NB4 (cell line): ENCODE measurements around the gene TIAL1.

Source experiments
- POLR2A ChIP-seq: IDR thresholded peaks from 2 replicates; pipeline ENCODE4 v1.6.1; 2011; ENCODE audit warnings: mild to moderate bottlenecking; ENCODE audit not compliant: insufficient read length; ENCODE audit errors: extremely low read depth
- TF ChIP-seq, protein P1 (sequence below): IDR thresholded peaks from one replicate; pipeline ENCODE4 v1.5.1; 2012; ENCODE audit warnings: low read depth, low read length
- TF ChIP-seq, protein P2 (sequence below): IDR thresholded peaks from 2 replicates; pipeline ENCODE4 v1.6.1; 2011; ENCODE audit warnings: low read depth, low read length

DNA sequence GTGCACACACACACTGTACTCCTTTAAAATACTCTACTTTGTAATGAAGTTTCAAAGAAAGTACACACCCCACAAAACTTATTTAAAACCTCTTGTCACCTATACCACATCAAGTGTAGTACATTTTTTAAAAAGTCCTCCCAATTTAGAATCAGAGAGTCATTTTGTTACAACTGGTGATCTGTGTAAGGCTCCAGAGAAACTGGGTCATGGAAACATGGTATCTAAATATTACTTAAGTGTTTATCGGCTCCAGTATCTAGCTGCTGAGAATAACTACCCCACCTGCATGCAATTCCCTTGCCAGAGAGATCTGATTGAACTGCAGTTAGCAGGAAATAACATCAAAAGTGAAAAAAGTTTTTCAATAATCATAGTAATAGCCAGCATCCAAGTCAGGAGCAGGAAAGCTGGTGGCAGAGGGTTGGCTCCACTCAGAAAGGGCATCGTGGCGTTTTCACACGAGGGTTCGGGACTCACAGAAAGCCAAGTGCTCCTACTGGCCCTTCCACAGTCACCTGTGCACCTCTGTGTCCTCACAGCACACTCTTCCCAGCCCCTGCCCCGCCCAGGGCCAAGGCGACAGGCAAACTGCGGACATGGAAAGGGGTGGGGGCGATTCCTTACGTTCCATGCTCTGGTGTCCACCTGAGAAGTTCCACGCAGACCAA, 60.8 kb downstream of the TIAL1 start:
- TF ChIP-seq, protein P1, sequence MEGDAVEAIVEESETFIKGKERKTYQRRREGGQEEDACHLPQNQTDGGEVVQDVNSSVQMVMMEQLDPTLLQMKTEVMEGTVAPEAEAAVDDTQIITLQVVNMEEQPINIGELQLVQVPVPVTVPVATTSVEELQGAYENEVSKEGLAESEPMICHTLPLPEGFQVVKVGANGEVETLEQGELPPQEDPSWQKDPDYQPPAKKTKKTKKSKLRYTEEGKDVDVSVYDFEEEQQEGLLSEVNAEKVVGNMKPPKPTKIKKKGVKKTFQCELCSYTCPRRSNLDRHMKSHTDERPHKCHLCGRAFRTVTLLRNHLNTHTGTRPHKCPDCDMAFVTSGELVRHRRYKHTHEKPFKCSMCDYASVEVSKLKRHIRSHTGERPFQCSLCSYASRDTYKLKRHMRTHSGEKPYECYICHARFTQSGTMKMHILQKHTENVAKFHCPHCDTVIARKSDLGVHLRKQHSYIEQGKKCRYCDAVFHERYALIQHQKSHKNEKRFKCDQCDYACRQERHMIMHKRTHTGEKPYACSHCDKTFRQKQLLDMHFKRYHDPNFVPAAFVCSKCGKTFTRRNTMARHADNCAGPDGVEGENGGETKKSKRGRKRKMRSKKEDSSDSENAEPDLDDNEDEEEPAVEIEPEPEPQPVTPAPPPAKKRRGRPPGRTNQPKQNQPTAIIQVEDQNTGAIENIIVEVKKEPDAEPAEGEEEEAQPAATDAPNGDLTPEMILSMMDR = no peak
- TF ChIP-seq POLR2A = no peak
- TF ChIP-seq, protein P2, sequence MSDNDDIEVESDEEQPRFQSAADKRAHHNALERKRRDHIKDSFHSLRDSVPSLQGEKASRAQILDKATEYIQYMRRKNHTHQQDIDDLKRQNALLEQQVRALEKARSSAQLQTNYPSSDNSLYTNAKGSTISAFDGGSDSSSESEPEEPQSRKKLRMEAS = no peak
